ENCODE measurements around the gene LIPC.

- TF ChIP-seq CTCF (optimal IDR thresholded peaks at IDR 0.05 in 1 of 3, IDR thresholded peaks at IDR 0.05 in 1 of 3, conservative IDR thresholded peaks at IDR 0.05 in 1 of 3; ENCODE audit: extremely low read depth in 1 of 3, insufficient read depth in 2 of 3, low read length in 3 of 3) (no peak), EZH2 (IDR thresholded peaks at IDR 0.05; ENCODE audit: low read length) (no peak)
Measured at GRCh38 chr15:58487724-58488120, 55.9 kb downstream of the LIPC start.
